IMR-90 (cell line): Measurements from ENCODE around the gene NEDD4L. TPM values are rescaled to one million over a fixed set of nuclear protein-coding genes. Genes with fewer than 3 reads are reported as not detected.

Source experiments
- ATAC-seq: fragments of 200-7000 bp; cut with Tn5 transposase; 2 replicates; pipeline ENCODE4 v1.9.1; 2020; ENCODE audit warnings: low read depth, mild to moderate bottlenecking, moderate library complexity
- BruUV-seq: library from RNA; stranded (reverse); fragments of 400-500 nt; replicated peaks from 2 replicates; lab custom pipeline; 2021; lab: Mats Ljungman, UMichigan
- CTCF ChIA-PET: fragments of 300-600 bp; formaldehyde crosslinking; extraction: SDS; loops from one replicate; lab custom pipeline; 2021; ENCODE audit warnings: antibody characterized with exemption; lab: Yijun Ruan, JAX
- POLR2A ChIA-PET: fragments of 300-600 bp; sonication (Branson Sonifier 250); formaldehyde crosslinking; loops from one replicate; lab custom pipeline; 2022; ENCODE audit warnings: antibody characterized with exemption; ENCODE audit not compliant: unreplicated experiment; lab: Charles Lee
- DNase-seq: peaks from one replicate; pipeline ENCODE4 v3.0.0; 2013
- H2AFZ ChIP-seq: replicated peaks from 2 replicates; pipeline ENCODE3; 2013; ENCODE audit warnings: low read length, mild to moderate bottlenecking; ENCODE audit not compliant: poor library complexity
- H2AK5ac ChIP-seq: 2 replicates; pipeline ENCODE4 v1.6.1; 2013; ENCODE audit warnings: low read depth, low read length, inconsistent platforms
- H2AK9ac ChIP-seq: replicated peaks from 2 replicates; pipeline ENCODE3; 2013; ENCODE audit warnings: mild to moderate bottlenecking, low read depth, low read length, moderate library complexity; ENCODE audit not compliant: poor library complexity
- H2BK120ac ChIP-seq: 2 replicates; pipeline ENCODE4 v1.6.1; 2013; ENCODE audit warnings: low read depth, low read length, inconsistent platforms
- H2BK15ac ChIP-seq: 3 replicates; pipeline ENCODE4 v1.6.1; 2013; ENCODE audit warnings: low read depth, low read length, inconsistent platforms
- H2BK20ac ChIP-seq: 2 replicates; pipeline ENCODE4 v1.6.1; 2013; ENCODE audit warnings: low read depth, mild to moderate bottlenecking, inconsistent platforms, low read length, moderate library complexity
- H2BK5ac ChIP-seq: 2 replicates; pipeline ENCODE4 v1.6.1; 2013; ENCODE audit warnings: mild to moderate bottlenecking, low read depth, low read length, inconsistent platforms; ENCODE audit not compliant: poor library complexity, severe bottlenecking
- H3K14ac ChIP-seq: replicated peaks from 2 replicates; pipeline ENCODE4 v1.6.1; 2013; ENCODE audit warnings: low read depth, low read length, inconsistent platforms
- H3K18ac ChIP-seq: 2 replicates; pipeline ENCODE4 v1.6.1; 2013; ENCODE audit warnings: low read depth, low read length, control low read depth
- H3K23ac ChIP-seq: 2 replicates; pipeline ENCODE4 v1.6.1; 2013; ENCODE audit warnings: low read depth, low read length, inconsistent platforms
- H3K27ac ChIP-seq: 2 replicates; pipeline ENCODE4 v1.5.1; 2013; ENCODE audit warnings: mild to moderate bottlenecking, control low read depth, low read length; ENCODE audit not compliant: insufficient read depth
- H3K27me3 ChIP-seq: 2 replicates; pipeline ENCODE4 v1.6.1; 2013; ENCODE audit warnings: low read length; ENCODE audit not compliant: control insufficient read depth, insufficient read depth
- H3K36me3 ChIP-seq: 2 replicates; pipeline ENCODE4 v1.6.1; 2013; ENCODE audit warnings: low read length, mixed read lengths; ENCODE audit not compliant: control insufficient read depth, insufficient read depth
- H3K4ac ChIP-seq: 2 replicates; pipeline ENCODE4 v1.6.1; 2013; ENCODE audit warnings: low read depth, low read length, inconsistent platforms
- H3K4me1 ChIP-seq: 2 replicates; pipeline ENCODE4 v1.6.1; 2013; ENCODE audit warnings: low read length, mixed read lengths; ENCODE audit not compliant: control insufficient read depth, insufficient read depth
- H3K4me2 ChIP-seq: 2 replicates; pipeline ENCODE4 v1.6.1; 2013; ENCODE audit warnings: low read depth, mild to moderate bottlenecking, control low read depth, low read length, moderate library complexity
- H3K4me3 ChIP-seq: 2 replicates; pipeline ENCODE4 v1.5.1; 2013; ENCODE audit warnings: low read depth, mild to moderate bottlenecking, control low read depth, low read length, moderate library complexity; ENCODE audit not compliant: insufficient read depth
- H3K56ac ChIP-seq: 2 replicates; pipeline ENCODE4 v1.6.1; 2013; ENCODE audit warnings: low read length, inconsistent platforms; ENCODE audit not compliant: insufficient read depth; ENCODE audit errors: extremely low read depth
- H3K79me1 ChIP-seq, 2 experiments: 2 replicates each; pipeline ENCODE4 v1.6.1; 2013; ENCODE audit warnings: low read length in 2 of 2, inconsistent platforms in 1 of 2, low read depth in 1 of 2
- H3K9ac ChIP-seq: 2 replicates; pipeline ENCODE4 v1.6.1; 2013; ENCODE audit warnings: low read depth, low read length, control low read depth
- H3K9me1 ChIP-seq: 2 replicates; pipeline ENCODE4 v1.6.1; 2013; ENCODE audit warnings: low read length, inconsistent platforms; ENCODE audit not compliant: insufficient read depth
- H3K9me3 ChIP-seq: 2 replicates; pipeline ENCODE4 v1.6.1; 2013; ENCODE audit warnings: low read length; ENCODE audit not compliant: control insufficient read depth, insufficient read depth
- H4K20me1 ChIP-seq: 2 replicates; pipeline ENCODE4 v1.6.1; 2013; ENCODE audit warnings: low read length, inconsistent platforms; ENCODE audit not compliant: insufficient read depth
- H4K5ac ChIP-seq: 2 replicates; pipeline ENCODE4 v1.6.1; 2013; ENCODE audit warnings: mild to moderate bottlenecking, low read depth, low read length, control low read depth
- H4K8ac ChIP-seq, 2 experiments: 2 replicates each; pipeline ENCODE4 v1.6.1; 2013; ENCODE audit warnings: low read depth in 2 of 2, low read length in 2 of 2, control low read depth in 1 of 2, inconsistent platforms in 1 of 2
- H4K91ac ChIP-seq: 2 replicates; pipeline ENCODE4 v1.6.1; 2013; ENCODE audit warnings: low read depth, low read length, inconsistent platforms; ENCODE audit not compliant: insufficient read depth
- BHLHE40 ChIP-seq: fragments of 150-350 bp; IDR thresholded peaks from 2 replicates; pipeline ENCODE4 v1.6.1; 2016; ENCODE audit warnings: mild to moderate bottlenecking, low read depth, low read length
- CEBPB ChIP-seq: IDR thresholded peaks from 2 replicates; pipeline ENCODE4 v1.6.1; 2012; ENCODE audit warnings: low read depth, low read length, improper control_type of control experiment
- CTCF ChIP-seq: conservative IDR thresholded peaks from 2 replicates; pipeline ENCODE4 v1.5.1; 2012; ENCODE audit warnings: mild to moderate bottlenecking, low read depth, low read length, improper control_type of control experiment
- ELK1 ChIP-seq: fragments of 150-350 bp; IDR thresholded peaks from 2 replicates; pipeline ENCODE4 v1.6.1; 2016; ENCODE audit warnings: low read depth, mild to moderate bottlenecking, low read length, moderate library complexity, borderline replicate concordance
- FOS ChIP-seq: fragments of 150-350 bp; IDR thresholded peaks from 2 replicates; pipeline ENCODE4 v1.6.1; 2016; ENCODE audit warnings: low read depth, low read length
- MAFK ChIP-seq: IDR thresholded peaks from 2 replicates; pipeline ENCODE4 v1.6.1; 2012; ENCODE audit warnings: low read depth, low read length, improper control_type of control experiment
- MAZ ChIP-seq: IDR thresholded peaks from 2 replicates; pipeline ENCODE4 v1.6.1; 2012; ENCODE audit warnings: low read depth, mild to moderate bottlenecking, low read length, improper control_type of control experiment, moderate library complexity, borderline replicate concordance
- NFE2L2 ChIP-seq: fragments of 150-350 bp; IDR thresholded peaks from 2 replicates; pipeline ENCODE4 v1.6.1; 2016; ENCODE audit warnings: low read depth, mild to moderate bottlenecking, low read length
- POLR2A ChIP-seq: IDR thresholded peaks from 2 replicates; pipeline ENCODE4 v1.6.1; 2012; ENCODE audit warnings: mild to moderate bottlenecking, low read depth, low read length
- RAD21 ChIP-seq: IDR thresholded peaks from 2 replicates; pipeline ENCODE4 v1.6.1; 2012; ENCODE audit warnings: low read length, improper control_type of control experiment
- RCOR1 ChIP-seq: IDR thresholded peaks from 2 replicates; pipeline ENCODE4 v1.6.1; 2012; ENCODE audit warnings: mild to moderate bottlenecking, low read length, improper control_type of control experiment; ENCODE audit not compliant: insufficient replicate concordance
- RFX5 ChIP-seq: IDR thresholded peaks from 2 replicates; pipeline ENCODE4 v1.8.0; 2012; ENCODE audit warnings: low read depth, mild to moderate bottlenecking, low read length, moderate library complexity
- SMC3 ChIP-seq: fragments of 150-350 bp; IDR thresholded peaks from 2 replicates; pipeline ENCODE4 v1.6.1; 2016; ENCODE audit warnings: low read depth, mild to moderate bottlenecking, antibody characterized with exemption, low read length, moderate library complexity
- USF2 ChIP-seq: fragments of 150-350 bp; IDR thresholded peaks from 2 replicates; pipeline ENCODE4 v1.6.1; 2017; ENCODE audit warnings: mild to moderate bottlenecking, antibody characterized with exemption, low read length, low read depth
- WGBS, 2 experiments: methylation state at CpG; one replicate each; pipeline versions ENCODE4 v1.1.5 to v1.1.7; 2013; ENCODE audit warnings: missing lambda C conversion rate in 2 of 2; ENCODE audit not compliant: insufficient read length in 1 of 2; ENCODE audit errors: extremely low coverage in 2 of 2; 5-methylcytosine and 5-hydroxymethylcytosine counted together
- dilution Hi-C: fragments of 300-500 bp; cut with HindIII; formaldehyde crosslinking; loops from one replicate; pipeline ENCODE4 v1.14.3; 2018; ENCODE audit warnings: low sequenced_read_pairs; ENCODE audit not compliant: unreplicated experiment
- in situ Hi-C: fragments of 300-500 bp; cut with MboI; formaldehyde crosslinking; loops from 3 replicates; pipeline ENCODE4 v1.14.3; 2019; ENCODE audit warnings: low sequenced_read_pairs, inconsistent platforms, mixed read lengths
- intact Hi-C: fragments of 100-400 bp; cut with micrococcal nuclease; formaldehyde crosslinking; loops from 2 replicates; pipeline ENCODE4 v1.10.0; 2022
- polyA plus RNA-seq, 3 experiments: library from polyadenylated mRNA; depleted of rRNA; stranded (reverse); fragments of >200 nt; gene quantifications; 2 replicates each; pipeline ENCODE4 v1.2.3, GENCODE V29; 2012; ENCODE audit warnings: low replicate concordance in 1 of 3
- total RNA-seq: library from RNA; depleted of rRNA; stranded (reverse); fragments of >200 nt; gene quantifications from 2 replicates; pipeline ENCODE4 v1.2.3, GENCODE V29; 2012

Gene NEDD4L
- total and polyA plus RNA-seq, 2 of the 4 experiments (the other 2 are of a cell fraction), result 10.0 to 10.9 TPM

- Histone ChIP-seq H3K4me1 (peaks cover 4% of the 10 kb centered on the region), H3K4me2 (no peak overlapping the region), H2AK5ac (no peak overlapping the region), H3K4ac (no peak overlapping the region), H4K5ac (no peak overlapping the region), H3K27ac (no peak overlapping the region), H2BK15ac (no peak overlapping the region), H4K20me1 (no peaks in the 10 kb centered on the region), H3K4me3 (no peak overlapping the region), H3K14ac (no peak overlapping the region), H4K91ac (no peak overlapping the region), H3K9me1 (peaks cover 12% of the 10 kb centered on the region), H3K79me1 (0 out of 4 replicates have a peak, but pooled peaks cover 0 to 3% of the 10 kb centered on the region in 2 experiments), H3K9ac (no peak overlapping the region), H2AK9ac (no peak overlapping the region), H3K23ac (no peak overlapping the region), H3K27me3 (no peaks in the 10 kb centered on the region), H4K8ac (no peak overlapping the region), H2BK120ac (no peak overlapping the region), H2AFZ (no peak overlapping the region), H2BK20ac (no peak overlapping the region), H3K36me3 (no peaks in the 10 kb centered on the region), H2BK5ac (no peak overlapping the region), H3K18ac (no peak overlapping the region), H3K9me3 (no peaks in the 10 kb centered on the region), H3K56ac (no peak overlapping the region)
- no TSS peak for BruUV-seq
- in situ Hi-C loops, result no loop called here
- intact Hi-C loops, result no loop called here
- POLR2A ChIA-PET, result no interaction called here
- dilution Hi-C loops, result no loop called here
- DNase-seq, result no peak
- TF ChIP-seq POLR2A (no peak), RAD21 (no peak), CTCF (no peak), MAFK (no peak), ELK1 (no peak), CEBPB (no peak), MAZ (no peak), SMC3 (no peak), RFX5 (no peak), USF2 (no peak), RCOR1 (no peak), BHLHE40 (no peak), NFE2L2 (no peak), FOS (no peak)
- ATAC-seq, result no peak
- CTCF ChIA-PET, result no interaction called here
- WGBS, 2 experiments, result 100% methylated on average over 2 of the region's 6 CpGs; no CpG with 5 or more reads in 1 of the 2 experiments
These were observed 228.2 kb downstream of the NEDD4L start for GRCh38 chr18:58272209-58272608.
